ENCODE measurements around the gene TMEM220.

DNA sequence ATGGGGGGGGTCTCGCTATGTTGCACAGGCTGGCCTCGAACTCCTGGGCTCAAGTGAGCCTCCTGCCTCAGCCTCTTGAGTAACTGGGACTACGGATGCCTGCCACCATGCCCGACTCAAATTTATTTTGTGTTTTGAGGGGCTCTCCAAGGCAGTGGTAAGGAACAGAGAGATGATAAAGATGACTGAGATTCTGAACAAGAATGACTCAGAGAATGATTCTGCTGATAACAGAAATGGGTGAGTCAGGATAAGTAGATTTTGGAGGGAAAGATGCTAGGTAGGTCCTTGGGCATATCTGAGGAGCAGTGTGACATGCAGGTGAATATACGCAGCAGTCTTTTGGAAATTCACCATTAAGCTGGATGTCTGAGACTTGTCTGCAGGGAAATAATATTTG lies 2.6 kb downstream of the TMEM220 start:
- TF ChIP-seq EZH2 (IDR thresholded peaks at IDR 0.05; ENCODE audit: low read depth), result no peak
- TF ChIP-seq, protein P1, sequence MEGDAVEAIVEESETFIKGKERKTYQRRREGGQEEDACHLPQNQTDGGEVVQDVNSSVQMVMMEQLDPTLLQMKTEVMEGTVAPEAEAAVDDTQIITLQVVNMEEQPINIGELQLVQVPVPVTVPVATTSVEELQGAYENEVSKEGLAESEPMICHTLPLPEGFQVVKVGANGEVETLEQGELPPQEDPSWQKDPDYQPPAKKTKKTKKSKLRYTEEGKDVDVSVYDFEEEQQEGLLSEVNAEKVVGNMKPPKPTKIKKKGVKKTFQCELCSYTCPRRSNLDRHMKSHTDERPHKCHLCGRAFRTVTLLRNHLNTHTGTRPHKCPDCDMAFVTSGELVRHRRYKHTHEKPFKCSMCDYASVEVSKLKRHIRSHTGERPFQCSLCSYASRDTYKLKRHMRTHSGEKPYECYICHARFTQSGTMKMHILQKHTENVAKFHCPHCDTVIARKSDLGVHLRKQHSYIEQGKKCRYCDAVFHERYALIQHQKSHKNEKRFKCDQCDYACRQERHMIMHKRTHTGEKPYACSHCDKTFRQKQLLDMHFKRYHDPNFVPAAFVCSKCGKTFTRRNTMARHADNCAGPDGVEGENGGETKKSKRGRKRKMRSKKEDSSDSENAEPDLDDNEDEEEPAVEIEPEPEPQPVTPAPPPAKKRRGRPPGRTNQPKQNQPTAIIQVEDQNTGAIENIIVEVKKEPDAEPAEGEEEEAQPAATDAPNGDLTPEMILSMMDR (conservative IDR thresholded peaks at IDR 0.05), result no peak

All from PC-9 (cell line).